ENCODE results near the gene TENM4.

The TENM4 gene

GRCh38 chr11:79011357-79011756 is 429.5 kb downstream of the TENM4 start:
- no peak for TF ChIP-seq PATZ1 (CRISPR knock-in tag; IDR thresholded peaks at IDR 0.05; ENCODE audit: borderline replicate concordance)
- TF ChIP-seq TOX (CRISPR knock-in tag; IDR thresholded peaks at IDR 0.05; ENCODE audit: borderline replicate concordance) = no peak
- no peak for TF ChIP-seq SNAI2 (CRISPR knock-in tag; IDR thresholded peaks at IDR 0.05)
- TF ChIP-seq RARB (CRISPR knock-in tag; IDR thresholded peaks at IDR 0.05) = no peak
- no peak for TF ChIP-seq CSDC2 (CRISPR knock-in tag; IDR thresholded peaks at IDR 0.05)
- no peak for TF ChIP-seq ZNF565 (CRISPR knock-in tag; conservative IDR thresholded peaks at IDR 0.05; ENCODE audit: low read depth)
- no peak for TF ChIP-seq POU6F1 (CRISPR knock-in tag; IDR thresholded peaks at IDR 0.05; ENCODE audit: borderline replicate concordance, low read depth)
- TF ChIP-seq BACH2 (CRISPR knock-in tag; IDR thresholded peaks at IDR 0.05; ENCODE audit: borderline replicate concordance) = no peak
- no peak for TF ChIP-seq ISL1 (CRISPR knock-in tag; IDR thresholded peaks at IDR 0.05)
- no peak for TF ChIP-seq ZNF70 (CRISPR knock-in tag; IDR thresholded peaks at IDR 0.05)
- ATAC-seq = no peak

- TF ChIP-seq POU6F1 (CRISPR knock-in tag; IDR thresholded peaks at IDR 0.05; ENCODE audit: borderline replicate concordance, low read depth) = no peak
- no peak for TF ChIP-seq ZNF70 (CRISPR knock-in tag; IDR thresholded peaks at IDR 0.05)
- no peak for TF ChIP-seq ZNF565 (CRISPR knock-in tag; conservative IDR thresholded peaks at IDR 0.05; ENCODE audit: low read depth)
- no peak for TF ChIP-seq ESRRG (CRISPR knock-in tag; IDR thresholded peaks at IDR 0.05)
- TF ChIP-seq GLIS3 (CRISPR knock-in tag; IDR thresholded peaks at IDR 0.05) = no peak
- no peak for TF ChIP-seq BACH2 (CRISPR knock-in tag; IDR thresholded peaks at IDR 0.05; ENCODE audit: borderline replicate concordance)
- no peak for TF ChIP-seq TOX (CRISPR knock-in tag; IDR thresholded peaks at IDR 0.05; ENCODE audit: borderline replicate concordance)
- TF ChIP-seq TCF4 (CRISPR knock-in tag; IDR thresholded peaks at IDR 0.05; ENCODE audit: borderline replicate concordance) = no peak
- no peak for ATAC-seq
Measured at GRCh38 chr11:79007771-79008402, 432.9 kb downstream of the TENM4 start.

- TF ChIP-seq BACH2 (CRISPR knock-in tag; IDR thresholded peaks at IDR 0.05; ENCODE audit: borderline replicate concordance) = no peak
- no peak for TF ChIP-seq ARNTL (CRISPR knock-in tag; IDR thresholded peaks at IDR 0.05; ENCODE audit: borderline replicate concordance, low read depth)
- no peak for TF ChIP-seq POU6F1 (CRISPR knock-in tag; IDR thresholded peaks at IDR 0.05; ENCODE audit: borderline replicate concordance, low read depth)
- TF ChIP-seq ZC3H10 (CRISPR knock-in tag; IDR thresholded peaks at IDR 0.05) = no peak
- no peak for TF ChIP-seq RARB (CRISPR knock-in tag; IDR thresholded peaks at IDR 0.05)
- TF ChIP-seq ZFP30 (CRISPR knock-in tag; IDR thresholded peaks at IDR 0.05) = no peak
- no peak for TF ChIP-seq PATZ1 (CRISPR knock-in tag; IDR thresholded peaks at IDR 0.05; ENCODE audit: borderline replicate concordance)
- TF ChIP-seq PPARA (CRISPR knock-in tag; IDR thresholded peaks at IDR 0.05; ENCODE audit: borderline replicate concordance) = no peak
- TF ChIP-seq CSRNP3 (CRISPR knock-in tag; IDR thresholded peaks at IDR 0.05) = no peak
- no peak for TF ChIP-seq ZNF70 (CRISPR knock-in tag; IDR thresholded peaks at IDR 0.05)
- TF ChIP-seq ZFP3 (CRISPR knock-in tag; IDR thresholded peaks at IDR 0.05) = no peak
- no peak for TF ChIP-seq SNAI2 (CRISPR knock-in tag; IDR thresholded peaks at IDR 0.05)
- no peak for TF ChIP-seq TCF4 (CRISPR knock-in tag; IDR thresholded peaks at IDR 0.05; ENCODE audit: borderline replicate concordance)
- TF ChIP-seq CSDC2 (CRISPR knock-in tag; IDR thresholded peaks at IDR 0.05) = no peak
- no peak for TF ChIP-seq ZNF8 (CRISPR knock-in tag; IDR thresholded peaks at IDR 0.05)
- no peak for TF ChIP-seq TSHZ2 (CRISPR knock-in tag; IDR thresholded peaks at IDR 0.05)
- no peak for TF ChIP-seq ESRRG (CRISPR knock-in tag; IDR thresholded peaks at IDR 0.05)
- no peak for TF ChIP-seq OSR1 (CRISPR knock-in tag; IDR thresholded peaks at IDR 0.05)
- TF ChIP-seq GLIS3 (CRISPR knock-in tag; IDR thresholded peaks at IDR 0.05) = no peak
- TF ChIP-seq ISL1 (CRISPR knock-in tag; IDR thresholded peaks at IDR 0.05) = no peak
- no peak for ATAC-seq
Measured at GRCh38 chr11:79006854-79007253, 434.0 kb downstream of the TENM4 start.
